C4-2B (cell line): Measurements from ENCODE around the gene HNRNPA0.

ENCODE experiments used
- H3K27ac ChIP-seq: fragments of 450-650 bp; 2 replicates; pipeline ENCODE4 v1.5.1; 2017
- CTCF ChIP-seq: fragments of 450-650 bp; conservative IDR thresholded peaks from 2 replicates; pipeline ENCODE4 v1.5.1; 2017; ENCODE audit warnings: mild to moderate bottlenecking
- ZFX ChIP-seq: fragments of 450-650 bp; IDR thresholded peaks from 2 replicates; pipeline ENCODE4 v1.6.1; 2017

The HNRNPA0 gene

GRCh38 chr5:137739737-137740136 lies 14.4 kb downstream of the HNRNPA0 start:
- H3K27ac ChIP-seq = no peak overlapping the region
- no peak for TF ChIP-seq CTCF
- no peak for TF ChIP-seq ZFX

GRCh38 chr5:137738947-137739346 lies 15.2 kb downstream of the HNRNPA0 start:
- H3K27ac ChIP-seq = no peak overlapping the region
- TF ChIP-seq CTCF (no peak), ZFX (no peak)

- no peak overlapping the region for H3K27ac ChIP-seq
- TF ChIP-seq CTCF (no peak), ZFX (no peak)
These were observed 16.6 kb downstream of the HNRNPA0 start for GRCh38 chr5:137737349-137738131.

GRCh38 chr5:137736496-137736895 lies 17.7 kb downstream of the HNRNPA0 start:
- no peak for TF ChIP-seq CTCF
- no peak for TF ChIP-seq ZFX
- no peak overlapping the region for H3K27ac ChIP-seq

GRCh38 chr5:137735555-137736284 lies 18.4 kb downstream of the HNRNPA0 start, which contains the start of gene KLHL3:
Gene KLHL3, minus strand, starts transcription at chr5:137736089. Its CDS starts 443 bp downstream, at chr5:137735646.
- TF ChIP-seq ZFX = no peak
- TF ChIP-seq CTCF = no peak
- H3K27ac ChIP-seq = no peak within 1 kb of the TSS

- no peak for TF ChIP-seq ZFX
- no peak for TF ChIP-seq CTCF
- no peak overlapping the region for H3K27ac ChIP-seq
These were observed 19.1 kb downstream of the HNRNPA0 start for GRCh38 chr5:137734962-137735554.

- no peak overlapping the region for H3K27ac ChIP-seq
- TF ChIP-seq CTCF (no peak), ZFX (no peak)
These were observed 19.8 kb downstream of the HNRNPA0 start for GRCh38 chr5:137734331-137734730.
